OCI-LY1 (cell line): ENCODE results near the gene SLC5A4.

Experiments used
- H2AFZ ChIP-seq: fragments of 200-600 bp; sonication (generic), shearing (Covaris generic); 2 replicates; pipeline ENCODE4 v1.6.0; 2014; ENCODE audit warnings: antibody characterized with exemption, mild to moderate bottlenecking, low read length
- H3F3A ChIP-seq: fragments of 200-600 bp; sonication (generic), shearing (Covaris generic); 2 replicates; pipeline ENCODE4 v1.6.0; 2014; ENCODE audit warnings: mild to moderate bottlenecking, antibody characterized with exemption, low read length, moderate library complexity; ENCODE audit not compliant: insufficient read depth
- H3K27ac ChIP-seq: fragments of 200-600 bp; sonication (generic); 2 replicates; pipeline ENCODE4 v1.5.1; 2014; ENCODE audit warnings: low read length, mixed run types, mild to moderate bottlenecking, low read depth; ENCODE audit not compliant: poor library complexity, severe bottlenecking
- H3K27me3 ChIP-seq: fragments of 200-600 bp; sonication (generic); 2 replicates; pipeline ENCODE4 v1.6.0; 2014; ENCODE audit warnings: antibody characterized with exemption, mild to moderate bottlenecking, low read length, moderate library complexity; ENCODE audit not compliant: insufficient read depth
- H3K36me3 ChIP-seq: fragments of 200-600 bp; sonication (generic); 2 replicates; pipeline ENCODE4 v1.6.1; 2014; ENCODE audit warnings: mild to moderate bottlenecking, antibody characterized with exemption, low read length, moderate library complexity, mixed read lengths; ENCODE audit not compliant: insufficient read depth
- H3K4me1 ChIP-seq: fragments of 200-600 bp; sonication (generic); 2 replicates; pipeline ENCODE4 v1.5.1; 2014; ENCODE audit warnings: mild to moderate bottlenecking, low read length, moderate library complexity; ENCODE audit not compliant: insufficient read depth, severe bottlenecking
- H3K4me2 ChIP-seq: fragments of 200-600 bp; sonication (generic), shearing (Covaris generic); 2 replicates; pipeline ENCODE4 v1.6.1; 2014; ENCODE audit warnings: low read length
- H3K4me3 ChIP-seq: fragments of 200-600 bp; sonication (generic); 2 replicates; pipeline ENCODE4 v1.5.1; 2014; ENCODE audit warnings: low read length, low read depth, mild to moderate bottlenecking, mixed read lengths; ENCODE audit not compliant: poor library complexity, severe bottlenecking
- H3K79me2 ChIP-seq: fragments of 200-600 bp; shearing (Covaris generic); 2 replicates; pipeline ENCODE4 v1.6.1; 2016; ENCODE audit warnings: mixed run types, low read length, mixed read lengths; ENCODE audit not compliant: insufficient read depth
- H3K9ac ChIP-seq: fragments of 200-600 bp; sonication (generic), shearing (Covaris generic); 2 replicates; pipeline ENCODE4 v1.6.1; 2014; ENCODE audit warnings: mild to moderate bottlenecking, low read length, mixed read lengths
- H3K9me2 ChIP-seq: fragments of 200-600 bp; sonication (generic), shearing (Covaris generic); 2 replicates; pipeline ENCODE4 v1.6.1; 2014; ENCODE audit warnings: low read depth, mild to moderate bottlenecking, low read length, mixed read lengths
- H3K9me3 ChIP-seq: fragments of 200-600 bp; shearing (Covaris generic); 2 replicates; pipeline ENCODE4 v1.6.1; 2014; ENCODE audit warnings: low read length, mixed read lengths
- H4K20me1 ChIP-seq: fragments of 200-600 bp; sonication (generic), shearing (Covaris generic); 2 replicates; pipeline ENCODE4 v1.6.0; 2016; ENCODE audit warnings: mild to moderate bottlenecking, low read length; ENCODE audit not compliant: insufficient read depth
- CTCF ChIP-seq: fragments of 200-600 bp; sonication (generic), shearing (Covaris generic); IDR thresholded peaks from 2 replicates; pipeline ENCODE4 v1.5.1; 2017; ENCODE audit warnings: mild to moderate bottlenecking, antibody characterized with exemption, low read length, moderate library complexity, mixed read lengths
- EZH2 ChIP-seq: fragments of 200-600 bp; sonication (generic), shearing (Covaris generic); IDR thresholded peaks from 2 replicates; pipeline ENCODE4 v1.8.0; 2017; ENCODE audit warnings: borderline replicate concordance, mixed run types, mild to moderate bottlenecking, antibody characterized with exemption, low read length, moderate library complexity, mixed read lengths

Gene SLC5A4

GRCh38 chr22:32271389-32271788, 16.2 kb upstream of the SLC5A4 start:
- Histone ChIP-seq H3K36me3 (no peaks in the 10 kb centered on the region), H3K9me2 (no peaks in the 10 kb centered on the region), H3K4me2 (no peak overlapping the region), H3K79me2 (no peaks in the 10 kb centered on the region), H3K27ac (no peak overlapping the region), H2AFZ (no peak overlapping the region), H3K9ac (no peak overlapping the region), H3K4me1 (no peaks in the 10 kb centered on the region), H3K9me3 (no peaks in the 10 kb centered on the region), H3K4me3 (no peak overlapping the region), H3F3A (no peaks in the 10 kb centered on the region), H4K20me1 (no peaks in the 10 kb centered on the region), H3K27me3 (no peaks in the 10 kb centered on the region)
- TF ChIP-seq EZH2 = no peak
- TF ChIP-seq CTCF = no peak

- no peak overlapping the region for H3K27ac ChIP-seq
- no peaks in the 10 kb centered on the region for H3K9me2 ChIP-seq
- H3K4me1 ChIP-seq = no peaks in the 10 kb centered on the region
- H2AFZ ChIP-seq = no peak overlapping the region
- H3K9ac ChIP-seq = no peak overlapping the region
- H3K9me3 ChIP-seq = no peaks in the 10 kb centered on the region
- no peaks in the 10 kb centered on the region for H3K79me2 ChIP-seq
- H4K20me1 ChIP-seq = no peaks in the 10 kb centered on the region
- no peaks in the 10 kb centered on the region for H3K27me3 ChIP-seq
- TF ChIP-seq CTCF (no peak), EZH2 (no peak)
- no peaks in the 10 kb centered on the region for H3K36me3 ChIP-seq
- no peaks in the 10 kb centered on the region for H3F3A ChIP-seq
- no peak overlapping the region for H3K4me3 ChIP-seq
- no peak overlapping the region for H3K4me2 ChIP-seq
Measured at GRCh38 chr22:32270641-32271369, 15.7 kb upstream of the SLC5A4 start.

- H3K4me2 ChIP-seq = no peak overlapping the region
- no peaks in the 10 kb centered on the region for H3F3A ChIP-seq
- H3K9ac ChIP-seq = no peak overlapping the region
- H3K79me2 ChIP-seq = no peaks in the 10 kb centered on the region
- H3K4me3 ChIP-seq = no peak overlapping the region
- TF ChIP-seq CTCF (no peak), EZH2 (no peak)
- no peaks in the 10 kb centered on the region for H3K9me3 ChIP-seq
- H3K9me2 ChIP-seq = no peaks in the 10 kb centered on the region
- no peaks in the 10 kb centered on the region for H3K36me3 ChIP-seq
- H2AFZ ChIP-seq = no peak overlapping the region
- no peaks in the 10 kb centered on the region for H4K20me1 ChIP-seq
- H3K4me1 ChIP-seq = no peaks in the 10 kb centered on the region
- H3K27me3 ChIP-seq = no peaks in the 10 kb centered on the region
- H3K27ac ChIP-seq = no peak overlapping the region
Measured at GRCh38 chr22:32269316-32269715, 14.2 kb upstream of the SLC5A4 start.
